Measurements from ENCODE around the gene ERC2.

DNA sequence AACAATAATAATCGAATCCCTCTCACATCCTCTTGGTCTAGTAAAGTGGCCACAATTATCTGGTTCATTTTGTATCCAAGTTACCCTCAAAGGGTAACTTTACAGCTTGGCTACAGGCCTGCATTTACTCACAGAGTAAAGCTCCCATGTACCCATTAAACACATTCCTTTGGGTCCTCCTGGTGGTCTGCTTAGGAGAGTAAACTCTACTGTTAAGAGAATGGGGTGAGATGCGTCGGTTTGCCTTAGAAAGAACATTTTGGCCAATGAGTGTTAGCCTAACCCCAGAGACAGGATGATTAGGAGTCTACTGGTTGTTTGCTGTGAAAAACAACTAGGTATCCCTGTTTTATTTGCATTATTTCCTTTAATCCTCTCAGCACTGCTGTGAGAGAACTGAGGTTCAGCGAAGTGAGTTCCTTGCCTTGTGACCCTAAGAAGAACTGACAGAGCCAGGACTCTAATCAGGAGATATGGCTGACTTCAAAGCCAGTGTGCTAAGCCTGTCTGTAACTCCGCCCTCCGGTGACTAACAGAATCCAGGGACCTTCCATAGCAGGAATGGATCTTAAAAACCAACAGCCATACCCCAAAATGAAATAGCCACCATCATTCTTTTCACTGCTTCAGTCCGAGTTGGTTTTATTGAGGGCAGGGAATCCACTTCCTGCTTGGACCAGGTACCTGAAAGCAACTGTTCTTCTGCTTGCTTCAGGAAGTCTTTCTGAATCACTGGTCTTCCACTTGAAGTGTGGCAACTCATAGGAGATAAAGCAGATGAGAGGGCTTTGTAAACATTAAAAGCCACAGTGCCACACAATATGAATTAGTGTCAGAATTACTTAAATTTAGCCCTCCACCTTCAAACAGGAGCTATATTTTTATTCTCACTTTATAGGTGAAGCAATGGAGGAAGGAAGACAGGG lies 663.8 kb downstream of the ERC2 start:
- TF ChIP-seq, protein P1, sequence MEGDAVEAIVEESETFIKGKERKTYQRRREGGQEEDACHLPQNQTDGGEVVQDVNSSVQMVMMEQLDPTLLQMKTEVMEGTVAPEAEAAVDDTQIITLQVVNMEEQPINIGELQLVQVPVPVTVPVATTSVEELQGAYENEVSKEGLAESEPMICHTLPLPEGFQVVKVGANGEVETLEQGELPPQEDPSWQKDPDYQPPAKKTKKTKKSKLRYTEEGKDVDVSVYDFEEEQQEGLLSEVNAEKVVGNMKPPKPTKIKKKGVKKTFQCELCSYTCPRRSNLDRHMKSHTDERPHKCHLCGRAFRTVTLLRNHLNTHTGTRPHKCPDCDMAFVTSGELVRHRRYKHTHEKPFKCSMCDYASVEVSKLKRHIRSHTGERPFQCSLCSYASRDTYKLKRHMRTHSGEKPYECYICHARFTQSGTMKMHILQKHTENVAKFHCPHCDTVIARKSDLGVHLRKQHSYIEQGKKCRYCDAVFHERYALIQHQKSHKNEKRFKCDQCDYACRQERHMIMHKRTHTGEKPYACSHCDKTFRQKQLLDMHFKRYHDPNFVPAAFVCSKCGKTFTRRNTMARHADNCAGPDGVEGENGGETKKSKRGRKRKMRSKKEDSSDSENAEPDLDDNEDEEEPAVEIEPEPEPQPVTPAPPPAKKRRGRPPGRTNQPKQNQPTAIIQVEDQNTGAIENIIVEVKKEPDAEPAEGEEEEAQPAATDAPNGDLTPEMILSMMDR (IDR thresholded peaks at IDR 0.05): no peak
- no peak for TF ChIP-seq ZFX (IDR thresholded peaks at IDR 0.05; ENCODE audit: borderline replicate concordance)

Measured in 22Rv1 (cell line).